GM12865 (cell line): ENCODE data around the gene FRMD4A.

Experiments
- DNase-seq: peaks from one replicate; pipeline ENCODE4 v3.0.0; 2010; ENCODE audit warnings: low read depth
- H3K4me3 ChIP-seq: 2 replicates; pipeline ENCODE4 v1.5.1; 2011; ENCODE audit warnings: mild to moderate bottlenecking, low read depth, low read length, control low read depth
- CTCF ChIP-seq: IDR thresholded peaks from 2 replicates; pipeline ENCODE4 v1.5.1; 2011; ENCODE audit warnings: low read length, control low read depth, low read depth, inconsistent platforms; ENCODE audit not compliant: insufficient read depth; ENCODE audit errors: missing control alignments

Gene FRMD4A

GRCh38 chr10:14102056-14102455 lies 228.7 kb downstream of the FRMD4A start:
- no peak for DNase-seq
- H3K4me3 ChIP-seq, result no peak overlapping the region
- TF ChIP-seq CTCF, result no peak

GRCh38 chr10:14099885-14100284 lies 230.8 kb downstream of the FRMD4A start:
- no peak for DNase-seq
- TF ChIP-seq CTCF, result no peak
- H3K4me3 ChIP-seq, result no peak overlapping the region

- DNase-seq, result peak; percentile 13
- peak; percentile 8 for TF ChIP-seq CTCF
- no peak overlapping the region for H3K4me3 ChIP-seq
Observed at GRCh38 chr10:14093730-14094484, 236.8 kb downstream of the FRMD4A start.

- H3K4me3 ChIP-seq, result no peak overlapping the region
- DNase-seq, result no peak
- no peak for TF ChIP-seq CTCF
Observed at GRCh38 chr10:14092799-14093198, 237.9 kb downstream of the FRMD4A start.

- no peak for DNase-seq
- no peak for TF ChIP-seq CTCF
- H3K4me3 ChIP-seq, result no peak overlapping the region
Observed at GRCh38 chr10:14089556-14090292, 241.0 kb downstream of the FRMD4A start.

GRCh38 chr10:14087566-14087965 lies 243.2 kb downstream of the FRMD4A start:
- no peak for DNase-seq
- no peak for TF ChIP-seq CTCF
- no peak overlapping the region for H3K4me3 ChIP-seq

GRCh38 chr10:14086596-14086995 lies 244.1 kb downstream of the FRMD4A start:
- no peak overlapping the region for H3K4me3 ChIP-seq
- no peak for DNase-seq
- no peak for TF ChIP-seq CTCF
